Smooth muscle cell (in vitro differentiated cells): ENCODE measurements around the gene SCRG1. TPM values are rescaled to one million over a fixed set of nuclear protein-coding genes. Genes with fewer than 3 reads are reported as not detected.
A peak's percentile ranks its signal among the peaks of the same experiment; 100 is the strongest.

Source experiments
- DNase-seq: peaks from one replicate; lab custom pipeline; 2025; ENCODE audit not compliant: unreplicated experiment; lab: John Stamatoyannopoulos, UW
- H2AFZ ChIP-seq: fragments of 200-600 bp; sonication (generic); 2 replicates; pipeline ENCODE4 v1.6.0; 2016; ENCODE audit warnings: antibody characterized with exemption, low read depth, mild to moderate bottlenecking
- H3F3A ChIP-seq: fragments of 200-600 bp; sonication (generic); 2 replicates; pipeline ENCODE4 v1.6.0; 2017; ENCODE audit warnings: antibody characterized with exemption, low read depth
- H3K27ac ChIP-seq: fragments of 200-600 bp; sonication (generic); 2 replicates; pipeline ENCODE4 v1.5.1; 2016; ENCODE audit warnings: low read depth, mild to moderate bottlenecking
- H3K27me3 ChIP-seq: fragments of 200-600 bp; sonication (generic); 2 replicates; pipeline ENCODE4 v1.6.1; 2016; ENCODE audit warnings: low read depth, mild to moderate bottlenecking
- H3K36me3 ChIP-seq: fragments of 200-600 bp; sonication (generic); 2 replicates; pipeline ENCODE4 v1.5.1; 2016; ENCODE audit warnings: low read depth
- H3K4me1 ChIP-seq: fragments of 200-600 bp; sonication (generic); 2 replicates; pipeline ENCODE4 v1.5.1; 2016; ENCODE audit warnings: low read depth
- H3K4me2 ChIP-seq: fragments of 200-600 bp; sonication (generic); 2 replicates; pipeline ENCODE4 v1.6.0; 2016; ENCODE audit warnings: mild to moderate bottlenecking
- H3K4me3 ChIP-seq: fragments of 200-600 bp; sonication (generic); 2 replicates; pipeline ENCODE4 v1.5.1; 2016; ENCODE audit warnings: mild to moderate bottlenecking
- H3K79me2 ChIP-seq: fragments of 200-600 bp; sonication (generic); 2 replicates; pipeline ENCODE4 v1.6.0; 2016; ENCODE audit warnings: low read depth, mild to moderate bottlenecking
- H3K9ac ChIP-seq: fragments of 200-600 bp; sonication (generic); 2 replicates; pipeline ENCODE4 v1.6.0; 2016; ENCODE audit warnings: low read depth
- H3K9me3 ChIP-seq: fragments of 200-600 bp; sonication (generic); replicated peaks from 2 replicates; pipeline ENCODE4 v1.5.1; 2016; ENCODE audit warnings: low read depth
- H4K20me1 ChIP-seq: fragments of 200-600 bp; sonication (generic); 2 replicates; pipeline ENCODE4 v1.6.0; 2016; ENCODE audit warnings: low read depth
- CTCF ChIP-seq: fragments of 200-600 bp; sonication (generic); IDR thresholded peaks from 2 replicates; pipeline ENCODE4 v1.5.1; 2017; ENCODE audit warnings: borderline replicate concordance, mild to moderate bottlenecking, antibody characterized with exemption; ENCODE audit not compliant: insufficient read depth, poor library complexity, severe bottlenecking
- WGBS: methylation state at CpG from one replicate; pipeline ENCODE4 v1.1.7; 2016; ENCODE audit warnings: low lambda C conversion rate; 5-methylcytosine and 5-hydroxymethylcytosine counted together
- polyA plus RNA-seq: library from polyadenylated mRNA; unstranded; fragments of >200 nt; fragmentation: Nextera tagmentation; extraction: Ambion mirVana; gene quantifications from 2 replicates; pipeline ENCODE4 v1.2.1, GENCODE V29; 2016
- total RNA-seq: library from RNA; depleted of rRNA; stranded (reverse); fragments of >200 nt; gene quantifications from 2 replicates; pipeline ENCODE4 v1.2.3, GENCODE V29; 2014

Gene SCRG1
- total RNA-seq (3.1 and 5.2 TPM in 2 replicates), polyA plus RNA-seq (8.9 and 18.5 TPM in 2 replicates)

GRCh38 chr4:173398779-173399415, at the start of gene SCRG1:
TSS of gene SCRG1 (minus strand) at chr4:173399116. CDS start at chr4:173391414, 7,702 bp downstream.
- no peak for DNase-seq
- H3F3A ChIP-seq: no peaks in the 10 kb centered on the region
- no peak within 1 kb of the TSS for H3K9ac ChIP-seq
- peak within 1 kb of the TSS; percentile 72 for H3K4me2 ChIP-seq
- H3K27ac ChIP-seq: peak within 1 kb of the TSS; percentile 56
- peak within 1 kb of the TSS; percentile 5 for H3K4me3 ChIP-seq
- H3K79me2 ChIP-seq: peaks cover 18% of the 10 kb centered on the region
- TF ChIP-seq CTCF: no peak
- WGBS: 29% methylated on average over 4 of the region's 4 CpGs
- H3K4me1 ChIP-seq: peaks cover 13% of the 10 kb centered on the region
- H3K27me3 ChIP-seq: no peaks in the 10 kb centered on the region
- no peaks in the 10 kb centered on the region for H3K36me3 ChIP-seq
- H3K9me3 ChIP-seq: no peaks in the 10 kb centered on the region
- H2AFZ ChIP-seq: peak within 1 kb of the TSS; percentile 68
- no peaks in the 10 kb centered on the region for H4K20me1 ChIP-seq

DNA sequence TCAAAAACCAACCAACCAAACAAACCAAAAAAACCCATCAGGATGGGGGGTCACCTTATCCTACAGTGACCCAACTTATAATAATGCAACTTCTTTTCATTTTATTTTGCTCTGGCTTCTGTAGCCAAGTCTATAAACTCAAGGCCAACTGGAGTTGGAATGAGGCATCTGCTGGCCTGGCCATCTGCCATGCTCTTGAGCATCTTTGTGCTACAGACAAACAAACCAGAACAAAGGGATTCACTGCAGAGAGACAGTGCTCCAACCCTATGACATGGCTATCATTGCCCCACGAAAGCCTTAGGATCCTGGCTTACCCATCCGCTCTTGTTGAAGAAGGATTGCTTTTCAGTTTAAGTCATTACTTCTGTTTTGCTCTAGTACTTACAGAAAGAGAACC, 49.2 kb upstream of the SCRG1 start:
- H3K4me2 ChIP-seq: no peak overlapping the region
- no peaks in the 10 kb centered on the region for H3K79me2 ChIP-seq
- H4K20me1 ChIP-seq: no peaks in the 10 kb centered on the region
- no peak overlapping the region for H3K9ac ChIP-seq
- no peaks in the 10 kb centered on the region for H3F3A ChIP-seq
- H3K4me3 ChIP-seq: no peak overlapping the region
- no peak for DNase-seq
- H3K27me3 ChIP-seq: no peaks in the 10 kb centered on the region
- WGBS: 76% methylated on average over 2 of the region's 2 CpGs
- H3K9me3 ChIP-seq: no peaks in the 10 kb centered on the region
- H2AFZ ChIP-seq: no peak overlapping the region
- H3K27ac ChIP-seq: no peak overlapping the region
- H3K36me3 ChIP-seq: no peaks in the 10 kb centered on the region
- no peaks in the 10 kb centered on the region for H3K4me1 ChIP-seq
- TF ChIP-seq CTCF: no peak

GRCh38 chr4:173446416-173446815, 47.5 kb upstream of the SCRG1 start:
- H3K4me2 ChIP-seq: no peak overlapping the region
- no peak overlapping the region for H3K9ac ChIP-seq
- H3K27ac ChIP-seq: no peak overlapping the region
- DNase-seq: no peak
- no peaks in the 10 kb centered on the region for H3K36me3 ChIP-seq
- no peaks in the 10 kb centered on the region for H3K27me3 ChIP-seq
- no peaks in the 10 kb centered on the region for H3F3A ChIP-seq
- WGBS: 93% methylated on average over 1 of the region's 1 CpG
- H3K4me3 ChIP-seq: no peak overlapping the region
- TF ChIP-seq CTCF: no peak
- H3K79me2 ChIP-seq: no peaks in the 10 kb centered on the region
- H2AFZ ChIP-seq: no peak overlapping the region
- H3K4me1 ChIP-seq: no peaks in the 10 kb centered on the region
- H4K20me1 ChIP-seq: no peaks in the 10 kb centered on the region
- no peaks in the 10 kb centered on the region for H3K9me3 ChIP-seq

GRCh38 chr4:173443121-173443520, 44.2 kb upstream of the SCRG1 start:
- no peaks in the 10 kb centered on the region for H3K79me2 ChIP-seq
- no peaks in the 10 kb centered on the region for H3F3A ChIP-seq
- no peaks in the 10 kb centered on the region for H3K4me1 ChIP-seq
- H3K27me3 ChIP-seq: no peaks in the 10 kb centered on the region
- no peak overlapping the region for H3K27ac ChIP-seq
- no peak overlapping the region for H3K9ac ChIP-seq
- H3K4me3 ChIP-seq: no peak overlapping the region
- H3K9me3 ChIP-seq: no peaks in the 10 kb centered on the region
- H3K4me2 ChIP-seq: no peak overlapping the region
- no peak overlapping the region for H2AFZ ChIP-seq
- no peak for DNase-seq
- H4K20me1 ChIP-seq: no peaks in the 10 kb centered on the region
- no peaks in the 10 kb centered on the region for H3K36me3 ChIP-seq
- TF ChIP-seq CTCF: no peak
